Kidney (tissue), 14 donors: Measurements from ENCODE around the gene LDLRAD4. TPM values are rescaled to one million over a fixed set of nuclear protein-coding genes. Genes with fewer than 3 reads are reported as not detected.

Experiments
- DNase-seq, 5 donors: peaks; one replicate each; pipeline ENCODE4 v3.0.0-alpha.2; 2013 to 2020
- FAIRE-seq: peaks from 2 replicates; lab custom pipeline; 2012; peaks lifted over from hg19 to GRCh38; lab: Jason Lieb, UNC
- H3K27ac ChIP-seq, 2 donors: one replicate each; pipeline ENCODE4 v1.7.0; 2013; ENCODE audit warnings: low read depth in 2 of 2, low read length in 2 of 2, inconsistent platforms in 1 of 2
- H3K27me3 ChIP-seq: one replicate; pipeline ENCODE4 v1.7.1; 2013; ENCODE audit warnings: low read length, inconsistent platforms; ENCODE audit not compliant: control insufficient read depth, insufficient read depth
- H3K36me3 ChIP-seq, 3 donors: one replicate each; pipeline versions ENCODE4 v1.7.0 to v1.7.1; 2013; ENCODE audit warnings: low read length in 3 of 3, control low read depth in 1 of 3, inconsistent platforms in 1 of 3; ENCODE audit not compliant: insufficient read depth in 3 of 3, control insufficient read depth in 2 of 3
- H3K4me1 ChIP-seq, 3 donors: one replicate each; pipeline versions ENCODE4 v1.7.0 to v1.7.1; 2013; ENCODE audit warnings: low read length in 3 of 3, inconsistent platforms in 1 of 3, low read depth in 1 of 3; ENCODE audit not compliant: control insufficient read depth in 2 of 3, insufficient read depth in 2 of 3
- H3K4me3 ChIP-seq, 3 donors: one replicate each; pipeline versions ENCODE4 v1.7.0 to v1.8.1; 2013; ENCODE audit warnings: low read length in 3 of 3, control low read depth in 1 of 3, inconsistent platforms in 1 of 3
- H3K9ac ChIP-seq, 3 donors: one replicate each; pipeline versions ENCODE4 v1.7.0 to v1.7.1; 2013; ENCODE audit warnings: low read length in 3 of 3, control low read depth in 1 of 3, inconsistent platforms in 1 of 3
- H3K9me3 ChIP-seq, 3 donors: one replicate each; pipeline versions ENCODE4 v1.7.0 to v1.7.1; 2013; ENCODE audit warnings: low read length in 3 of 3, control low read depth in 1 of 3, inconsistent platforms in 1 of 3; ENCODE audit not compliant: control insufficient read depth in 2 of 3, insufficient read depth in 1 of 3
- intact Hi-C: fragments of 100-400 bp; cut with DNase I; formaldehyde crosslinking; loops from one replicate; pipeline ENCODE4 v1.11.1; 2022
- polyA plus RNA-seq: library from polyadenylated mRNA; stranded (reverse); fragments of 350-450 nt; fragmentation: Illumina TruSeq; extraction: RNeasy Lipid Tissue Mini Kit (QIAGEN cat#74804); gene quantifications from one replicate; pipeline ENCODE4 v1.2.3, GENCODE V29; 2014; ENCODE audit warnings: low read depth, low replicate concordance; ENCODE audit not compliant: insufficient read depth
- total RNA-seq: library from RNA; stranded (reverse); fragmentation: NEBNext Ultra II Directional; extraction: Animal tissue kit (Norgen Biotek cat#: 25700); gene quantifications from one replicate; pipeline ENCODE4 v1.2.1, GENCODE V29; 2021
- TF ChIP-seq, protein P1 (sequence below): IDR thresholded peaks from 3 replicates; pipeline ENCODE4 v1.5.1; 2012; ENCODE audit warnings: mild to moderate bottlenecking, moderate library complexity, borderline replicate concordance; ENCODE audit not compliant: insufficient read depth; ENCODE audit errors: extremely low read depth
- donor health status: control.
- donor health status: control.
- donor health status: control.
- donor health status: control.
- donor health status: control.
- donor health status: DM: yes; HTN: yes; CAD: no.
- donor health status: Normal renal cell carcinoma (clear cell type).

The LDLRAD4 gene
- total and polyA plus RNA-seq, 2 donors from 2014 or later = 2.3 to 42.3 TPM

DNA sequence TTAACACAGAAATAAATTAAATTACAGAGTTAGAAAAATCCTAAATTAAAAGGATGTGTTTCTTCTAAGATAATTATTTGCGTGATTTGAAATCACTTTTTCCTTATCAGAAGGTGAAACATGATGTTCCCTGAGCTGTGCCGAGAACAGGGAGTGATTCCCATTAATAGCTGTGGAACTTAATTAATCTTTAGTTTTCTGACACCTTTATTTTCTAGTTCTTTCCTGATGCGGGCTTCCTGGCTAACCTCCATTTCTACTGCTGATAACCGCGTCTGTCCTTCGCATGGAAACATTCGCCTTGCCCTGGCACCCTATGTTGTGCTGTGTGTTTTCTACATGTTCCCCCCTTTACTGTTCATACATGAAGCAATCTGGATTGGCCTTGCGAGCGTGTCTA, 334.9 kb downstream of the LDLRAD4 start:
- no peaks in the 10 kb centered on the region for H3K36me3 ChIP-seq
- no peak for DNase-seq
- H3K4me1 ChIP-seq = peaks cover 0 to 5% (median 0%) of the 10 kb centered on the region in 3 donors
- H3K27me3 ChIP-seq = no peaks in the 10 kb centered on the region
- H3K9me3 ChIP-seq = no peaks in the 10 kb centered on the region
- intact Hi-C loops = no loop called here
- H3K9ac ChIP-seq = no peak overlapping the region
- no peak overlapping the region for H3K27ac ChIP-seq
- TF ChIP-seq, protein P1, sequence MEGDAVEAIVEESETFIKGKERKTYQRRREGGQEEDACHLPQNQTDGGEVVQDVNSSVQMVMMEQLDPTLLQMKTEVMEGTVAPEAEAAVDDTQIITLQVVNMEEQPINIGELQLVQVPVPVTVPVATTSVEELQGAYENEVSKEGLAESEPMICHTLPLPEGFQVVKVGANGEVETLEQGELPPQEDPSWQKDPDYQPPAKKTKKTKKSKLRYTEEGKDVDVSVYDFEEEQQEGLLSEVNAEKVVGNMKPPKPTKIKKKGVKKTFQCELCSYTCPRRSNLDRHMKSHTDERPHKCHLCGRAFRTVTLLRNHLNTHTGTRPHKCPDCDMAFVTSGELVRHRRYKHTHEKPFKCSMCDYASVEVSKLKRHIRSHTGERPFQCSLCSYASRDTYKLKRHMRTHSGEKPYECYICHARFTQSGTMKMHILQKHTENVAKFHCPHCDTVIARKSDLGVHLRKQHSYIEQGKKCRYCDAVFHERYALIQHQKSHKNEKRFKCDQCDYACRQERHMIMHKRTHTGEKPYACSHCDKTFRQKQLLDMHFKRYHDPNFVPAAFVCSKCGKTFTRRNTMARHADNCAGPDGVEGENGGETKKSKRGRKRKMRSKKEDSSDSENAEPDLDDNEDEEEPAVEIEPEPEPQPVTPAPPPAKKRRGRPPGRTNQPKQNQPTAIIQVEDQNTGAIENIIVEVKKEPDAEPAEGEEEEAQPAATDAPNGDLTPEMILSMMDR = no peak
- FAIRE-seq = no peak
- H3K4me3 ChIP-seq = no peak overlapping the region

DNA sequence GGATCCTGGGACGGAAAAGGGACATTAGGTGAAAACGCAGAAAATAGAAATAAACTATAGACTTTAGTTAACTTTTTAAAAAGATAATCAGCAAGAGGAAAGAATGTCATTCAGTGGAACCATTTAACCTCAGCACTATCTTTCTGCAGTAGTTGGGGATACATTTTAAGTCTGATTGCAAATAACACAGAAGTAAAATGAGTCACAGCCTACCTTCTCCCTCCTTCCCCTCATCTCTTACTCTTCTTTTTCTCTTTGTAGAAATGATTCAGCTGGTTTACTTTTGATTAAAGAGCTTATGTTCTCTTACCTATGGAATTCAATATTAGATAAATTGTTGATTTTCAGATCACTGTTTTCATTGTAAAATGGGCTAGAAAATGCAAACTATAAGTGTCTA, 336.6 kb downstream of the LDLRAD4 start:
- no peak for DNase-seq
- H3K9ac ChIP-seq = no peak overlapping the region
- H3K27me3 ChIP-seq = no peaks in the 10 kb centered on the region
- no peaks in the 10 kb centered on the region for H3K36me3 ChIP-seq
- FAIRE-seq = no peak
- peaks cover 0 to 5% (median 0%) of the 10 kb centered on the region in 3 donors for H3K4me1 ChIP-seq
- no peak overlapping the region for H3K27ac ChIP-seq
- TF ChIP-seq, protein P1 = no peak
- intact Hi-C loops = no loop called here
- no peaks in the 10 kb centered on the region for H3K9me3 ChIP-seq
- no peak overlapping the region for H3K4me3 ChIP-seq

DNA sequence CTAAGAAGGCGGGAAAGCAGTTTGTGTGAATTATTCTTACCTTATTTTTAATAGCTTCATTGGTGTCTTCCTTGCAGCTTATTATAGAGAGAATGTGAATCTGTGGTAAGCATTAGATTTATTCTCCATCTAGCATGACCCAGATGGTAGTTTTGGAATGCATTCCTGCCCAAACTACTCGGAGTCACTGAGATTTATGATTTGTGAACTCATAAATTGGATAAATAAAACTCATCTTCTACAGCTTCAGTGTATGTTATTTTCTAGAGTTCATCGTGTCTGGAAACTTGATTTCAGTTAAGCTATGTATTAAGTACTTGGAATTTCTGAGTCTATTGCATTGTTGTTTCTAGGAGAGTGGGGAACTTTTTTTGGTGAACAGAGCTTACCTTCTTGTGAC, 337.3 kb downstream of the LDLRAD4 start:
- H3K36me3 ChIP-seq = no peaks in the 10 kb centered on the region
- TF ChIP-seq, protein P1 = no peak
- no peak overlapping the region for H3K27ac ChIP-seq
- no peaks in the 10 kb centered on the region for H3K27me3 ChIP-seq
- H3K4me3 ChIP-seq = no peak overlapping the region
- H3K9me3 ChIP-seq = no peaks in the 10 kb centered on the region
- no peak for DNase-seq
- no peak overlapping the region for H3K9ac ChIP-seq
- no peak for FAIRE-seq
- intact Hi-C loops = no loop called here
- H3K4me1 ChIP-seq = peaks cover 0 to 5% (median 0%) of the 10 kb centered on the region in 3 donors

DNA sequence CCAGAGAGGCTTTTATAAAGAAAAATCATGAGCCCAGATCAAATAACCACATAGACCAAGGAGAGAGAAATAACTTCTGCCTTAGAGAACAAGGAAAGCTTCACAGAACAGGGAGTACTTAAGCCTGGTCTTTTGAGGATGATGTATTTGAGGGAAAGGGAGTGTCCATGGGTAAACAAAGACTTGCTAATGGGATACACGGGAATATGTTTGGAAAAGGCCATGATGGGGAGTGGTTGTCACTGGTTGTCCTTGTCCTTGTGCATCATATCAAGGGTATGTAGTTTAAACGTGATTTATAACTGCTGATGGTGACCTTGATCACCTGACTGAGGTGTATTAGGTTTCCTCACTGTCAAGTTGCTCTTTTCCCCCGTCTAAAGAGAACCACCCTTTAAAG, 337.9 kb downstream of the LDLRAD4 start:
- intact Hi-C loops = no loop called here
- H3K27me3 ChIP-seq = no peaks in the 10 kb centered on the region
- FAIRE-seq (no peak), DNase-seq (peak in 3 of 5 donors; percentile 51 to 84 (median 66))
- H3K4me3 ChIP-seq = no peak overlapping the region
- H3K36me3 ChIP-seq = no peaks in the 10 kb centered on the region
- H3K4me1 ChIP-seq = peaks cover 0 to 5% (median 0%) of the 10 kb centered on the region in 3 donors
- no peak overlapping the region for H3K9ac ChIP-seq
- H3K27ac ChIP-seq = no peak overlapping the region
- TF ChIP-seq, protein P1 = no peak
- no peaks in the 10 kb centered on the region for H3K9me3 ChIP-seq
